Stomach (tissue), 9 donors: ENCODE results near the gene LRP1B. TPM values are rescaled to one million over a fixed set of nuclear protein-coding genes. Genes with fewer than 3 reads are reported as not detected.

Source experiments
- DNase-seq, 2 donors: peaks; one replicate each; pipeline versions ENCODE4 v3.0.0 to v3.0.0-alpha.2; 2013 to 2019
- H3K27ac ChIP-seq, 5 donors: fragments of 200-600 bp in 4 of 5; sonication (generic) in 4 of 5; one replicate each; pipeline ENCODE4 v1.5.1; 2013 to 2019; ENCODE audit warnings: mild to moderate bottlenecking in 1 of 5, moderate library complexity in 1 of 5
- H3K27me3 ChIP-seq, 3 donors: fragments of 200-600 bp; sonication (generic); one replicate each; pipeline ENCODE4 v1.5.1; 2017 to 2019; ENCODE audit warnings: mixed run types in 1 of 3
- H3K36me3 ChIP-seq, 4 donors: fragments of 200-600 bp; sonication (generic); 1 replicate in 3 of 4; 2 replicates in 1 of 4; pipeline ENCODE4 v1.5.1; 2016 to 2019
- H3K4me1 ChIP-seq, 4 donors: fragments of 200-600 bp; sonication (generic); one replicate each; pipeline ENCODE4 v1.5.1; 2016 to 2019
- H3K4me3 ChIP-seq, 4 donors: fragments of 200-600 bp; sonication (generic) in 3 of 4; one replicate each; pipeline ENCODE4 v1.5.1; 2016 to 2019; ENCODE audit warnings: mild to moderate bottlenecking in 1 of 4
- H3K9me3 ChIP-seq, 4 donors: fragments of 200-600 bp; sonication (generic); one replicate each; pipeline ENCODE4 v1.5.1; 2016 to 2019
- EP300 ChIP-seq: sonication (generic); formaldehyde crosslinking; IDR thresholded peaks from one replicate; pipeline ENCODE4 v1.6.1; 2017; ENCODE audit warnings: antibody characterized with exemption
- POLR2A ChIP-seq, 4 donors: fragments of 450-650 bp; IDR thresholded peaks; one replicate each; pipeline ENCODE4 v1.6.1; 2016; ENCODE audit warnings: antibody characterized with exemption in 4 of 4, control low read depth in 2 of 4, mild to moderate bottlenecking in 1 of 4, moderate library complexity in 1 of 4
- POLR2AphosphoS5 ChIP-seq, 3 donors: sonication (generic); formaldehyde crosslinking; IDR thresholded peaks; one replicate each; pipeline ENCODE4 v1.6.1; 2016; ENCODE audit warnings: antibody characterized with exemption in 3 of 3
- WGBS, 5 donors: extraction: QIAGEN DNeasy Blood & Tissue Kit in 3 of 5; methylation state at CpG; one replicate each; pipeline versions ENCODE4 v1.1.5 to v1.1.7; 2013 to 2018; 5-methylcytosine and 5-hydroxymethylcytosine counted together
- intact Hi-C: fragments of 100-400 bp; cut with DNase I; formaldehyde crosslinking; loops from one replicate; pipeline ENCODE4 v1.15.1; 2023; ENCODE audit warnings: low total_unique reads
- polyA plus RNA-seq, 3 donors: library from polyadenylated mRNA; stranded (reverse); fragments of 200-250 nt; gene quantifications; one replicate each; pipeline ENCODE4 v1.2.3, GENCODE V29; 2013
- total RNA-seq, 5 donors: library from RNA; depleted of rRNA; stranded (reverse); fragments of >200 nt; gene quantifications; one replicate each; pipeline versions ENCODE4 v1.1.0 to v1.2.3, GENCODE V29; 2014 to 2016
- TF ChIP-seq, protein P1 (sequence below), 7 experiments: fragments of 450-650 bp in 4 of 7; fragments of 200-600 bp in 3 of 7; sonication (generic) in 3 of 7; IDR thresholded peaks; one replicate each; pipeline ENCODE4 v1.5.1; 2016 to 2019; ENCODE audit warnings: antibody characterized with exemption in 7 of 7, control low read depth in 2 of 7, mild to moderate bottlenecking in 1 of 7
- donor health status: healthy with polysubstance abuse.
- donor health status: Bipolar disorder and iron deficiency.
- donor health status: healthy.

Gene LRP1B
- total and polyA plus RNA-seq, 8 donors = under 0.01 to 9.0 (median 0.38) TPM

DNA sequence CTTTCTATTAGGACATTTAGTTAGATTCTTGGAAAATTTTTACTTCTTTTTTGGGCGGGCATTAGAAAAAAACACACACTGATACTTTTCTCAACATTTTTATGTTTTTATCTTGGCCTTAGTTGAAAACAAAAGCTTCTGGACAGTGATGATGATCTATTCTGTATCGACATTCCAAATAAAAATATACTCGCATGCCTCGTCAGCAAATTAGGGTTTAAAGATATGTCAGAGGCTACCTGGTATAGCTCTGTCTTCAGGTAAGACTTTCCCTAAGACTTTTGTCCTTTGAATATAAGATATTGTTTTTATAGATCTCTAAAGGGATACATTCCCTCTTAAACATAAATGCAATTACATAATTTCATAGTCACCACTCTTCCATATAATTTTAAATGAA is 816.8 kb downstream of the LRP1B start:
- intact Hi-C loops = no loop called here
- WGBS, 5 donors = 92 to 97% (median 94%) methylated on average over 4 of the region's 4 CpGs

GRCh38 chr2:141311430-141311829 is 819.4 kb downstream of the LRP1B start:
- intact Hi-C loops = no loop called here
- Histone ChIP-seq H3K36me3 (no peaks in the 10 kb centered on the region), H3K4me1 (no peaks in the 10 kb centered on the region), H3K27me3 (no peaks in the 10 kb centered on the region), H3K27ac (no peak overlapping the region), H3K9me3 (no peaks in the 10 kb centered on the region), H3K4me3 (no peak overlapping the region)
- TF ChIP-seq POLR2A (IDR thresholded peaks at IDR 0.05) = no peak
- no peak for TF ChIP-seq EP300
- TF ChIP-seq, protein P1, sequence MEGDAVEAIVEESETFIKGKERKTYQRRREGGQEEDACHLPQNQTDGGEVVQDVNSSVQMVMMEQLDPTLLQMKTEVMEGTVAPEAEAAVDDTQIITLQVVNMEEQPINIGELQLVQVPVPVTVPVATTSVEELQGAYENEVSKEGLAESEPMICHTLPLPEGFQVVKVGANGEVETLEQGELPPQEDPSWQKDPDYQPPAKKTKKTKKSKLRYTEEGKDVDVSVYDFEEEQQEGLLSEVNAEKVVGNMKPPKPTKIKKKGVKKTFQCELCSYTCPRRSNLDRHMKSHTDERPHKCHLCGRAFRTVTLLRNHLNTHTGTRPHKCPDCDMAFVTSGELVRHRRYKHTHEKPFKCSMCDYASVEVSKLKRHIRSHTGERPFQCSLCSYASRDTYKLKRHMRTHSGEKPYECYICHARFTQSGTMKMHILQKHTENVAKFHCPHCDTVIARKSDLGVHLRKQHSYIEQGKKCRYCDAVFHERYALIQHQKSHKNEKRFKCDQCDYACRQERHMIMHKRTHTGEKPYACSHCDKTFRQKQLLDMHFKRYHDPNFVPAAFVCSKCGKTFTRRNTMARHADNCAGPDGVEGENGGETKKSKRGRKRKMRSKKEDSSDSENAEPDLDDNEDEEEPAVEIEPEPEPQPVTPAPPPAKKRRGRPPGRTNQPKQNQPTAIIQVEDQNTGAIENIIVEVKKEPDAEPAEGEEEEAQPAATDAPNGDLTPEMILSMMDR (IDR thresholded peaks at IDR 0.05) = no peak
- TF ChIP-seq POLR2AphosphoS5 (IDR thresholded peaks at IDR 0.05) = no peak
- no peak for DNase-seq

More for the DNA sequence above, 816.8 kb downstream of the LRP1B start:
- Histone ChIP-seq H3K4me1 (no peaks in the 10 kb centered on the region), H3K9me3 (no peaks in the 10 kb centered on the region), H3K36me3 (no peaks in the 10 kb centered on the region), H3K4me3 (no peak overlapping the region), H3K27me3 (no peaks in the 10 kb centered on the region), H3K27ac (no peak overlapping the region)
- TF ChIP-seq POLR2A (IDR thresholded peaks at IDR 0.05) = no peak
- TF ChIP-seq POLR2AphosphoS5 (IDR thresholded peaks at IDR 0.05) = no peak
- no peak for TF ChIP-seq EP300
- TF ChIP-seq, protein P1 (IDR thresholded peaks at IDR 0.05) = no peak
- DNase-seq = no peak

DNA sequence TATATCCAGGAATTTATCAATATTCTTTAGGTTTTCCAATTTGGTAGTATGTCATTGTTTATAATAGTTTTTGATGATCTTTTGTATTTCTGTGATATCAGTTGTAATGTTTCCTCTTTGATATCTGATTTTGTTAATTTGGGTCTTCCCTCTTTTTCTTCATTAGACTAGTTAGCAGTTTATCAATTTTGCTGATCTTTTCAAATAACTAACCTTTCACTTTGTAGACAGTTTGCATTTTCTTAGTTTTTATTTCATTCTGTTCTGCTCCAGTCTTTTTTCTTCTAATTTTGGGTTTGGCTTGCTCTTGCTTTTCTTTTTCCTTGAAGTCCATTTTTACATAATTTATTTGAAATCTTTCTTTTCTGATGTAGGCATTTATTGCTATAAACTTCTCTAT is 824.4 kb downstream of the LRP1B start:
- Histone ChIP-seq H3K27me3 (no peaks in the 10 kb centered on the region), H3K4me1 (no peaks in the 10 kb centered on the region), H3K36me3 (no peaks in the 10 kb centered on the region), H3K4me3 (no peak overlapping the region), H3K27ac (no peak overlapping the region), H3K9me3 (no peaks in the 10 kb centered on the region)
- intact Hi-C loops = no loop called here
- no peak for TF ChIP-seq EP300
- no peak for TF ChIP-seq POLR2A (IDR thresholded peaks at IDR 0.05)
- TF ChIP-seq, protein P1 (IDR thresholded peaks at IDR 0.05) = no peak
- no peak for DNase-seq

DNA sequence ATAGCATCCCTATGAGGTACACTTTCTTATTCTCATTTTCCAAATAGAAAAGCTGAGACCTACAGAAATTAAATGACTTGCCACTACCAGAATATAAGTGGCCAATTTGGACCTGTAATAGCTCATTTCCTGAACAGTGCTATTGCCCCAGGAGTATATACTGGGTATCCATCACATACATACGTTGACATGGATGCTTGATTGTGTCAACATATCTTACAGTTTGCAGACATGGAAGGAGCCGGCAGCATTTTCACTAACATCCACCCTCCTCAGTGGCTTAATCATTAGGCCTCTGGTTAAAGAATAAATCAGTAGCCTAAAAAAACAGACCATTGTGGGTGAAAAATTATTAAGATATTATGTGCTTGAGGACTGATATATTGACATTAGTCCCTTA is 829.3 kb downstream of the LRP1B start:
- no peak overlapping the region for H3K27ac ChIP-seq
- TF ChIP-seq, protein P1 (IDR thresholded peaks at IDR 0.05) = no peak
- TF ChIP-seq POLR2A (IDR thresholded peaks at IDR 0.05) (no peak), EP300 (no peak), POLR2AphosphoS5 (IDR thresholded peaks at IDR 0.05) (no peak)
- H3K4me1 ChIP-seq = no peaks in the 10 kb centered on the region
- H3K36me3 ChIP-seq = no peaks in the 10 kb centered on the region
- no peaks in the 10 kb centered on the region for H3K27me3 ChIP-seq
- H3K9me3 ChIP-seq = no peaks in the 10 kb centered on the region
- DNase-seq = no peak
- no peak overlapping the region for H3K4me3 ChIP-seq
- intact Hi-C loops = no loop called here
- 73 to 82% (median 77%) methylated on average over 2 of the region's 2 CpGs for WGBS, 5 donors
